ENCODE measurements around the gene ZNF593.

ZNF593 gene

GRCh38 chr1:26124418-26125331 is 45.0 kb upstream of the ZNF593 start:
- no peaks in the 10 kb centered on the region for H4K20me1 ChIP-seq (ENCODE audit: insufficient read depth, low read length)
- no peak overlapping the region for H2AFZ ChIP-seq (ENCODE audit: low read depth, low read length)
- peaks cover 5% of the 10 kb centered on the region; the same call in 1 of the 2 replicates for H3K4me1 ChIP-seq (ENCODE audit: low read length)
- H3K4me2 ChIP-seq (ENCODE audit: low read length), result no peak overlapping the region
- no peak overlapping the region for H3K27ac ChIP-seq (ENCODE audit: low read length)
- H3K4me3 ChIP-seq (ENCODE audit: low read length), result no peak overlapping the region
- H3K27me3 ChIP-seq (ENCODE audit: low read depth, low read length), result no peaks in the 10 kb centered on the region
- peaks cover 4% of the 10 kb centered on the region for H3K36me3 ChIP-seq (replicated peaks; ENCODE audit: low read depth, low read length)
- H3K79me2 ChIP-seq (ENCODE audit: low read length), result no peaks in the 10 kb centered on the region
- H3K9me3 ChIP-seq (ENCODE audit: insufficient read depth, low read length), result no peaks in the 10 kb centered on the region
- H3K9ac ChIP-seq (ENCODE audit: low read length), result no peak overlapping the region
- no peak for TF ChIP-seq EZH2phosphoT487 (IDR thresholded peaks at IDR 0.05; ENCODE audit: low read depth)
- TF ChIP-seq CTCF (IDR thresholded peaks at IDR 0.05; ENCODE audit: low read depth, low read length), result no peak

DNA sequence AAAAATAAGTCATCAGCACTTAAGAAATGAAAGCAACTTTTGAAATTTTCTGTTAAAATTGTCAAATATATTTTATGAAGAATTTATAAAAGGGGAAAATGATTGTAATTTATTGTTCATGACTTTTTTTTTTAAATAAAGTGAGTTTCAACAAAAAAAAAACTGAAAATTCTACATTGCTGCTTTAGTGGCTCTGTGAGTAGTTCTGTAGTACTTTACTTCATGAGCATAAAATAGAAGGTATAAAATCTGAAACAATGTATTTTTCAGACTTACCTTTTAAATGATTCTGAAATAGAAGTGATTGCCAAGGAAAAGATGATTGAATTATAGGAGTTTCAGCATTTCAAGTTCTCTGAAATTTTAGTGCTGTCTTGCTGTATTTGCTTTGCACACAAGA is 44.3 kb upstream of the ZNF593 start:
- Histone ChIP-seq H3K9me3 (ENCODE audit: insufficient read depth, low read length) (no peaks in the 10 kb centered on the region), H2AFZ (ENCODE audit: low read depth, low read length) (no peak overlapping the region), H3K4me1 (ENCODE audit: low read length) (peaks cover 5% of the 10 kb centered on the region; the same call in 1 of the 2 replicates), H3K79me2 (ENCODE audit: low read length) (no peaks in the 10 kb centered on the region), H3K4me2 (ENCODE audit: low read length) (no peak overlapping the region), H3K9ac (ENCODE audit: low read length) (no peak overlapping the region), H4K20me1 (ENCODE audit: insufficient read depth, low read length) (no peaks in the 10 kb centered on the region), H3K27me3 (ENCODE audit: low read depth, low read length) (no peaks in the 10 kb centered on the region), H3K4me3 (ENCODE audit: low read length) (no peak overlapping the region), H3K27ac (ENCODE audit: low read length) (no peak overlapping the region), H3K36me3 (replicated peaks; ENCODE audit: low read depth, low read length) (peaks cover 4% of the 10 kb centered on the region)
- TF ChIP-seq CTCF (IDR thresholded peaks at IDR 0.05; ENCODE audit: low read depth, low read length), result no peak
- TF ChIP-seq EZH2phosphoT487 (IDR thresholded peaks at IDR 0.05; ENCODE audit: low read depth), result no peak

- Histone ChIP-seq H3K27ac (ENCODE audit: low read length) (no peak overlapping the region), H3K4me3 (ENCODE audit: low read length) (no peak overlapping the region)
Measured at GRCh38 chr1:26125946-26126320, 43.8 kb upstream of the ZNF593 start.

More at GRCh38 chr1:26125946-26126320, 43.8 kb upstream of the ZNF593 start:
- Histone ChIP-seq H3K4me1 (ENCODE audit: low read length) (peaks cover 5% of the 10 kb centered on the region; the same call in 1 of the 2 replicates), H3K36me3 (replicated peaks; ENCODE audit: low read depth, low read length) (peaks cover 4% of the 10 kb centered on the region), H3K79me2 (ENCODE audit: low read length) (no peaks in the 10 kb centered on the region), H3K9ac (ENCODE audit: low read length) (no peak overlapping the region), H3K4me2 (ENCODE audit: low read length) (no peak overlapping the region), H2AFZ (ENCODE audit: low read depth, low read length) (no peak overlapping the region), H3K9me3 (ENCODE audit: insufficient read depth, low read length) (no peaks in the 10 kb centered on the region), H3K27me3 (ENCODE audit: low read depth, low read length) (no peaks in the 10 kb centered on the region), H4K20me1 (ENCODE audit: insufficient read depth, low read length) (no peaks in the 10 kb centered on the region)
- TF ChIP-seq CTCF (IDR thresholded peaks at IDR 0.05; ENCODE audit: low read depth, low read length), result no peak
- no peak for TF ChIP-seq EZH2phosphoT487 (IDR thresholded peaks at IDR 0.05; ENCODE audit: low read depth)
